Measurements from ENCODE around the gene PILRA. TPM values are rescaled to one million over a fixed set of nuclear protein-coding genes. Genes with fewer than 3 reads are reported as not detected.
"Not testable (repeated sequence)": the region's sequence is repeated elsewhere in the genome, so short reads cannot be mapped to it uniquely, and the experiment has no call there.

Gene PILRA
- total RNA-seq, 4 donors from 2014 or later = 1.3 to 8.5 (median 4.2) TPM

DNA sequence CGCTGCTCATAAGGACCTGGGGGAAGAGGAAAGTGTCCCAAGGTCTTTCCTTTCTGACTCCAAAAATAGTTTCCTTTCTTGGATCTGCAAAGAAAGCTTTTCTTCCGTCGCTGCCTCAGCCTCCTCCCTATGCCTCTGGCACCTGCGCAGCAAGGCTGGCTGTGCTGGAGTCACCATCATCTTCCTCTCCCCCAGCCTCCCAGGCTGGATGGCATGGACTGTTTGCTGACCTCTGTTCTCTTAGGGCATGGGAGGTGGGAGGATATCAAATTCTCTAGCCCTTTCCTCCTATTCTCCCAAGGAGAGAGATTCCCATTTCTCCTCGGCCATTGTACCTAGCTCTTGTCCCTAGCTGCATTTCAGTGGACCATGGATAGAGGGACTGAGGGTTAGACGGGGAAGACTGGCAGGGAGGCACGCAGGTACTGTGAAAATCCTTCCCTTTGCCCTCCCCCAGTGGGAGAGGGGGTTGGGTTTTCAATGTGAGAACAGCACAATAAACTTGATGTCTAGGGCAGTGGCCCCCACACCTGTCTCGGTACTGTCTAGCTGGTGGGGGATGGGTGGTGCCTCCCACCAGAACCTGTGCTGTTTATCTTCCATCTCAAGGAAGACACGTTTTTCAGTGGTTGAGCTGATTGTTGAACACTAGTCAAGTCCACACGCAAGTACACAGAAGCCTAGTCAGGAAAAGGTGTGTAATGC lies 60.5 kb downstream of the PILRA start:
- TF ChIP-seq EP300 (IDR thresholded peaks at IDR 0.05) (no peak), POLR2A (IDR thresholded peaks at IDR 0.05) (no peak), POLR2AphosphoS5 (IDR thresholded peaks at IDR 0.05) (no peak)
- TF ChIP-seq, protein P1, sequence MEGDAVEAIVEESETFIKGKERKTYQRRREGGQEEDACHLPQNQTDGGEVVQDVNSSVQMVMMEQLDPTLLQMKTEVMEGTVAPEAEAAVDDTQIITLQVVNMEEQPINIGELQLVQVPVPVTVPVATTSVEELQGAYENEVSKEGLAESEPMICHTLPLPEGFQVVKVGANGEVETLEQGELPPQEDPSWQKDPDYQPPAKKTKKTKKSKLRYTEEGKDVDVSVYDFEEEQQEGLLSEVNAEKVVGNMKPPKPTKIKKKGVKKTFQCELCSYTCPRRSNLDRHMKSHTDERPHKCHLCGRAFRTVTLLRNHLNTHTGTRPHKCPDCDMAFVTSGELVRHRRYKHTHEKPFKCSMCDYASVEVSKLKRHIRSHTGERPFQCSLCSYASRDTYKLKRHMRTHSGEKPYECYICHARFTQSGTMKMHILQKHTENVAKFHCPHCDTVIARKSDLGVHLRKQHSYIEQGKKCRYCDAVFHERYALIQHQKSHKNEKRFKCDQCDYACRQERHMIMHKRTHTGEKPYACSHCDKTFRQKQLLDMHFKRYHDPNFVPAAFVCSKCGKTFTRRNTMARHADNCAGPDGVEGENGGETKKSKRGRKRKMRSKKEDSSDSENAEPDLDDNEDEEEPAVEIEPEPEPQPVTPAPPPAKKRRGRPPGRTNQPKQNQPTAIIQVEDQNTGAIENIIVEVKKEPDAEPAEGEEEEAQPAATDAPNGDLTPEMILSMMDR (IDR thresholded peaks at IDR 0.05) = no peak
- 79% methylated on average over 10 of the region's 10 CpGs for WGBS
- Histone ChIP-seq H3K4me3 (no peak overlapping the region), H3K4me1 (peaks cover 54% of the 10 kb centered on the region), H3K9me3 (no peaks in the 10 kb centered on the region), H3K27ac (no peak overlapping the region), H3K36me3 (peaks cover 19% of the 10 kb centered on the region), H3K27me3 (no peaks in the 10 kb centered on the region)
- no peak for DNase-seq (ENCODE audit: low spot score in 2 of 2)

DNA sequence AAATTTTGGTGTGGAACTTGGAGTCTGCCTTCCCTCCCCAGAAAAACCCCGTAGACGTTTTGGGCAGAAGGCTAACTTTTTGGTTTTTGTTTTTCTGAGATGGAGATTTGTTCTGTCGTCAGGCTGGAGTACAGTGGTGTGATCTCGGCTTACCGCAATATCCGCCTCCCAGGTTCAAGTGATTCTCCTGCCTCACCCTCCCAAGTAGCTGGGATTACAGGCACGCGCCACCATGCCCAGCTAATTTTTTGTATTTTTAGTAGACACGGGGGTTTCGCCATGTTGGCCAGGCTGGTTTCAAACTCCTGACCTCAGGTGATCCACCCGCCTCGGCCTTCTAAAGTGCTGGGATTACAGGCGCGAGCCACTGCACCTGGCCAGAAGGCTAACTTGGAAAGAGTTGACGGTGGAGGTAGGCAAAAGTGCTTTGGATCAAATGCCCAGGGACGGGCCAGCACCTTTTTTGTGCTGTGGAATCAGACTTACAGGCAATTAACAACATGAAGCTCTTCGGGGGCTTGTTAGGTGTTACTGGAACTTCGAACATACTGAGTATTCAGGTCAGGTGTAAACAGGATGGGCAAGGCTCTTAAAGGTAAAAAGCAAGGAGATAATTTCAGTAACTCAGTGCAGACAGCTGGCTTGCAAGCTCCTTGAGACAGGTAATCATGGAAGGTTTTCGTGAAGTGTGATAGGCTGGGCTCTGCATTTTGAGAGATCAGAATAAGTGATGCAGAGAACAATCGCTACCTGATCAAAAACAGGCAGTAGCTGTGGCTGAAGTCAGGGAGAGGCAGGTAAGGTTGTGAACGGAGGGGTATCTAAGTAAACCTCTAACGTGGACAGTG lies 61.2 kb downstream of the PILRA start:
- Histone ChIP-seq H3K27me3 (no peaks in the 10 kb centered on the region), H3K27ac (peak overlapping the region; percentile 94), H3K9me3 (no peaks in the 10 kb centered on the region), H3K4me1 (peaks cover 54% of the 10 kb centered on the region), H3K4me3 (peak overlapping the region; percentile 63), H3K36me3 (peaks cover 19% of the 10 kb centered on the region)
- WGBS = 79% methylated on average over 22 of the region's 22 CpGs
- peak in 1 of 2 donors; percentile 45 for DNase-seq (ENCODE audit: low spot score in 2 of 2)
- TF ChIP-seq EP300 (IDR thresholded peaks at IDR 0.05) = no peak

DNA sequence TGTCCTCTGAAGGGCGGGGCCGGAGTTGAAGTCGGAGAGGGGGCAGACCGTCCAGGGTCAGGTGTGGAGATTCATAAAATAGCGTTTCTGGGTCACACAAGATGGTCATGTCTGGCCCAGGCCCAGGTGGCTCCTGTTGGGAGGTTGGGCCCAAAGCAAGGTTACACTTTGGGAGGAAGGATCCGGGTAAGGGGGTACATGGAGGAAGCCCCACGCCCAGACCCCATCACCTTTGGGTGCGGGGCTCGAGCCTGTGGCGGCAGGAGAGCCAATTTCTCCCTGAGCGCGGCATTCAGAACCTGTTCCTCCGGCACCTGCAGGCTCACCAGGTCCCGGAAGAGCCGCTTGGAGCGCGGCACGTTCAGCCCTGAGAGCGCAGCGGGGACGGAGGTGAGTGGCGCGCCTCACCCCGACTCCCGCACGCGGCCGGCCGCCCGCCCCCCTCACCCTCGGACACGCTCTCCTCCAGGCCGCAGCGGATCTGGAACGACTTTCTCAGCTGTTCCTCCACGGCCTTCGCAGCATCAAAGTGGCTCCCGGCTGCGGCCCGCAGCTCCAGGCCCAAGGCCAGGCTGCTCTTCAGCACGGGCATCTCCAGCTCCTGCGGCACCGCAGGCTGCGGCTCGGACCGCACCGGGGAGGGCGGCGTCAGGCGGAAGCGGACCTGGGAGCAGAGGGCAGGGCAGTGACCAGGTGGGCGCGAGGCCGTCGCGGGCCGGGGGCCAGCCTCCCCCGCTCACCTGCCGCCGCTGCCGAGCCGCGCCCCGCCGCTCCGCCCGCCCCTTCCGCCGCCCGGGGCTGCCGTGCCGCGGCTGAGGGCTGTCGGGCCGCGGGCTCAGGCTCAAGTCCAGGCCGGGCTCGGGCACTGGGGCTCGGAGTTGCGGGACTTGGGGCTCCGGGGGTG lies 62.4 kb downstream of the PILRA start:
- Histone ChIP-seq H3K9me3 (no peaks in the 10 kb centered on the region), H3K27me3 (no peaks in the 10 kb centered on the region), H3K4me3 (peak overlapping the region; percentile 63), H3K36me3 (peaks cover 19% of the 10 kb centered on the region), H3K4me1 (peaks cover 47% of the 10 kb centered on the region), H3K27ac (peak overlapping the region; percentile 94)
- TF ChIP-seq EP300 (IDR thresholded peaks at IDR 0.05) (no peak), POLR2AphosphoS5 (IDR thresholded peaks at IDR 0.05) (peak in 1 of 3 donors; percentile 6)
- DNase-seq (ENCODE audit: low spot score in 2 of 2) = peak in 1 of 2 donors; percentile 74
- WGBS = 5% methylated on average over 18 of the region's 81 CpGs

DNA sequence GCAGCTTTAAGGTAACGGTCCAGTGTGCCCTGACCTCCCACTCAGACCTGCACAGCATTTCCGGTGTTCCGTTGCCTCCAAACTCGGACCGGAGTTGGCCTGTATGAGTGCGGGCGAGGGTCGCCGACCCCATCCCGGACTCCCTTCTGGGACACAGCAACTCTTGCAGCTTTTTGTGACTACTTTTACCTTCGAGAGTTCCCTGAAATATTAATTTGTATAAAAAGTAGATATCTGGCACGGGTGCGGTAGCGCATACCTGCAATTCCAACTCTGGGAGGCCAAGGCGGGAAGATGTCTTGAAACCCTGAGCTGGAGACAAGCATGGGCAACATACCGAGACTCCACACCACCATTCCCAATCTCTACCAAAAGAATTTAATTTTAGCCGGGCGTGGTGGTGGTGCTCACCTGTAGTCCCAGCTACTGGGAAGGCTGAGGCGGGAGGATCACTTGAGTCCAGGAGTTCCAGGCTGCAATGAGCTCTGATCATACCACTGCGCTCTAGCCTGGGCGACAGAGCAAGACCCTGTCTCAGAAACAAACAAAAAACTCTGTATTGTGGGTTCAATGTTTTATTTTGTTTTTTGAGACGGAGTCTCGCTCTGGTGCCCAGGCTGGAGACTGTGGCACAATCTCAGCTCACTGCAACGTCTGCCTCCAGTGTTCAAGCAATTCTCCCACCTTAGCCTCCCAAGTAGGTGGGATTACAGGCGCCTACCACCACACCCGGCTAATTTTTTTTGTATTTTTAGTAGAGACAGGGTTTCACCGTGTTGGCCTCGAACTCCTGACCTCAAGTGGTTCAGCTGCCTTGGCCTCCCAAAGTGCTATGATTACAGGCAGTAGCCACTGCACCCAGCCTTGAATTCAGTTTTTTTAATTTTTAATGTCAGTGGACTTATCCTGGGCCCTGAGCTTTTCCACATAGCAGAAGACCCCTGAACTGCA lies 64.1 kb downstream of the PILRA start:
- Histone ChIP-seq H3K4me3 (peak overlapping the region; percentile 63), H3K27me3 (no peaks in the 10 kb centered on the region), H3K27ac (no peak overlapping the region), H3K4me1 (peaks cover 30% of the 10 kb centered on the region), H3K36me3 (peaks cover 19% of the 10 kb centered on the region), H3K9me3 (no peaks in the 10 kb centered on the region)
- DNase-seq (ENCODE audit: low spot score in 2 of 2) = peak; percentile 45 to 68
- 85% methylated on average over 28 of the region's 28 CpGs for WGBS
- TF ChIP-seq POLR2AphosphoS5 (IDR thresholded peaks at IDR 0.05) (no peak), POLR2A (IDR thresholded peaks at IDR 0.05) (no peak), EP300 (IDR thresholded peaks at IDR 0.05) (no peak)
- TF ChIP-seq, protein P1 (IDR thresholded peaks at IDR 0.05) = no peak

DNA sequence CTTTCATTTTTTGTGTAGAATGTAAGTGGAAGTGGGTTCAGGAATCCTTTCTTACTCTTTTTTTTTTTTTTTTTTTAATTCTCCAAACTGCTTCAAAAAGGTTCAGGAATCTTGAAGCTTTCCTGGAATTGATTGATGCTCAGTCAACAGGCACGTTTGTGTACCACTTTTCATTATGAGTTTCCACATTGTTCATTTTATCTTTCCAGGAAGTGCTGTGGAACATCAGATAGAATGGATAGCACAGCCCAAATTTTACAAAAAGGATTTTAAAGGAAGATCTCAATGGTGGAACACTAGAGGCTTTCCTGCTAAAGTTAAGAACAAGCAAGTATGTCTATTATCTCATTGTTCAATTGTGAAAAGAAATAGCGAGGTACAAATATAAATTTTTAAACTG lies 64.9 kb downstream of the PILRA start:
- Histone ChIP-seq H3K4me3 (no peak overlapping the region), H3K4me1 (peaks cover 23% of the 10 kb centered on the region), H3K9me3 (no peaks in the 10 kb centered on the region), H3K27ac (no peak overlapping the region), H3K27me3 (no peaks in the 10 kb centered on the region), H3K36me3 (peaks cover 15% of the 10 kb centered on the region)
- no peak for DNase-seq (ENCODE audit: low spot score in 2 of 2)
- TF ChIP-seq EP300 (IDR thresholded peaks at IDR 0.05) (no peak), POLR2AphosphoS5 (IDR thresholded peaks at IDR 0.05) (no peak), POLR2A (IDR thresholded peaks at IDR 0.05) (no peak)
- TF ChIP-seq, protein P1 (IDR thresholded peaks at IDR 0.05) = no peak
- 56% methylated on average over 2 of the region's 2 CpGs for WGBS

DNA sequence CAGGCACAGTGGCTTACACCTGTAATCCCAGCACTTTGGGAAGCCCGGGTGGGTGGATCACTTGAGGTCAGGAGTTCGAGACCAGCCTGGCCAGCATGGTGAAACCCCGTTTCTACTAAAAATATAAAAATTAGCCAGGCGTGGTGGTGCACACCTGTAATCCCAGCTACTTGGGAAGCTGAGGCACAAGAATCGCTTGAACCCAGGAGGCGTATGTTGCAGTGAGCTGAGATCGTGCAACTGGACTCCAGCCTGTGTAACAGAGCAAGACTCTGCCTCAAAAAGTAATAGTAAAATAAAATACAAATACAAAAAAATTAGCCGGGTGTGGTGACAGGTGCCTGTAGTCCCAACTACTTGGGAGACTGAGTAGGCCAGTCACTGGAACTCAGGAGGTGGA lies 65.4 kb downstream of the PILRA start:
- not testable (repeated sequence) for H3K9me3 ChIP-seq; H3K27ac ChIP-seq; H3K4me3 ChIP-seq; H3K27me3 ChIP-seq; DNase-seq (ENCODE audit: low spot score in 2 of 2); H3K36me3 ChIP-seq
- WGBS = 94% methylated on average over 8 of the region's 8 CpGs
- H3K4me1 ChIP-seq = peaks cover 22% of the 10 kb centered on the region

DNA sequence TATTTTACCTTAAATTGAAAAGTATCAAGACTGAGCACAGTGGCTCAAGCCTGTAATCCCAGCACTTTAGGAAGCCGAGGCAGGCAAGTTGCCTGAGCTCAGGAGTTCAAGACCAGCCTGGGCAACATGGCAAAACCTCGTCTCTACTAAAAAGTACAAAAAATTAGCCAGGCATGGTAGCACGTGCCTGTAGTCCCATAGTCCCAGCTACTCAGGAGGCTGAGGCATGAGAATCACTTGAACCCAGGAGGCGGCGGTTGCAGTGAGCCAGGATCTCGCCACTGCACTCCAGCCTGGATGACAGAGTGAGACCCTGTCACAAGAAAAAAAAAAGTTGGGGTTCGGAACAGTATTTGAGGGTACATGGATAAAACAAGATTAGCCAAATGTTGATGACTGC lies 66.0 kb downstream of the PILRA start:
- peak; percentile 24 to 29 for DNase-seq (ENCODE audit: low spot score in 2 of 2)
- 81% methylated on average over 7 of the region's 7 CpGs for WGBS
- H3K27me3 ChIP-seq, H3K9me3 ChIP-seq, H3K4me3 ChIP-seq, H3K36me3 ChIP-seq, H3K27ac ChIP-seq: not testable (repeated sequence)
- peaks cover 19% of the 10 kb centered on the region for H3K4me1 ChIP-seq

Data from suprapubic skin (tissue), 4 donors.